Measurements from ENCODE around the gene EML1.
A peak's percentile ranks its signal among the peaks of the same experiment; 100 is the strongest.

The EML1 gene, protein sequence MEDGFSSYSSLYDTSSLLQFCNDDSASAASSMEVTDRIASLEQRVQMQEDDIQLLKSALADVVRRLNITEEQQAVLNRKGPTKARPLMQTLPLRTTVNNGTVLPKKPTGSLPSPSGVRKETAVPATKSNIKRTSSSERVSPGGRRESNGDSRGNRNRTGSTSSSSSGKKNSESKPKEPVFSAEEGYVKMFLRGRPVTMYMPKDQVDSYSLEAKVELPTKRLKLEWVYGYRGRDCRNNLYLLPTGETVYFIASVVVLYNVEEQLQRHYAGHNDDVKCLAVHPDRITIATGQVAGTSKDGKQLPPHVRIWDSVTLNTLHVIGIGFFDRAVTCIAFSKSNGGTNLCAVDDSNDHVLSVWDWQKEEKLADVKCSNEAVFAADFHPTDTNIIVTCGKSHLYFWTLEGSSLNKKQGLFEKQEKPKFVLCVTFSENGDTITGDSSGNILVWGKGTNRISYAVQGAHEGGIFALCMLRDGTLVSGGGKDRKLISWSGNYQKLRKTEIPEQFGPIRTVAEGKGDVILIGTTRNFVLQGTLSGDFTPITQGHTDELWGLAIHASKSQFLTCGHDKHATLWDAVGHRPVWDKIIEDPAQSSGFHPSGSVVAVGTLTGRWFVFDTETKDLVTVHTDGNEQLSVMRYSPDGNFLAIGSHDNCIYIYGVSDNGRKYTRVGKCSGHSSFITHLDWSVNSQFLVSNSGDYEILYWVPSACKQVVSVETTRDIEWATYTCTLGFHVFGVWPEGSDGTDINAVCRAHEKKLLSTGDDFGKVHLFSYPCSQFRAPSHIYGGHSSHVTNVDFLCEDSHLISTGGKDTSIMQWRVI

DNA sequence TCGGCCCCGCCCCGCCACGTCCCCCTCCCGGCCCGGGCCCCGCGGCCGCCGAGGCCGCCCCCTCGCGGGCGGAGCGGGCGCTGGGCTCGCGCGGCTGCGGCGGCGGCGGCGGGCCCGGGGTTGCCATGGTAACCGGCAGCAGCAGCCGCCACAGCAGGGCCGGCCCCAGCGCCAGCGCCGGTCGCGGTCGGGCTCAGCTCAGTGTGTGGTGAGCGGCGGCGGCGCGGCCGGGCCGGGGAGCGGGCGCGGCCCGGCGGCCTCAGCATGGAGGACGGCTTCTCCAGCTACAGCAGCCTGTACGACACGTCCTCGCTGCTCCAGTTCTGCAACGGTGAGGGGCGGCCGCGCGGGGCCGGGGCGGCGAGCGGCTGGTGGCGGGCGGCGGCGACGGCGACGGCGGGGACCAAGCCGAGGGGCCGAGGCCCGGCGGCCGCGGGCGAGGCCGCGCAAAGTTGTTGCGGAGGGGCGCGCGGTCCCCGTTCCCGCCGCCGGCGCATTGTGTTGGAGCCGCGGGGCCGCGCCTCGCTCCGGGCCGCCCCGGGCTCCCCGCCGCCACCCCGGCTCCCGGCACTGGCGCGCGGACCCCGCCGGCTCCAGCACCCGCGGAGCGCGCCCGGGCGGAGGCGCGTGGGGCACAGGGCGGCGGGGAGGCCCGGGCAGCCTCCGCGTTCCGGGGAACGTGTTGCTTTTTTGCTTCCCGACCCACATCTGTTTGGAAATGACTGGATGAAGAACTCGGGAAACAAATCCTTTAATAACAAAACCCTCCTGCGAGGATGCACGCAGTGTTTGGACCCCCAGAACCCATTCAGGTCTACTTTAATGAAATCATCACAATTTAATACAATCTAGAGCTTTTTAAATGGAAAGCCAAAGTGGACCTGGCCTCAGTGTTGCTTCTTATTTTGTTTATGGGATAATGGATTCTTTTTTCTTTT, at the start of gene EML1:
Gene EML1, plus strand, starts transcription at position 201 of the 938 bp plus-strand sequence. Its CDS starts 64 bp downstream, at position 265.
- DNase-seq, result peak; percentile 76

DNA sequence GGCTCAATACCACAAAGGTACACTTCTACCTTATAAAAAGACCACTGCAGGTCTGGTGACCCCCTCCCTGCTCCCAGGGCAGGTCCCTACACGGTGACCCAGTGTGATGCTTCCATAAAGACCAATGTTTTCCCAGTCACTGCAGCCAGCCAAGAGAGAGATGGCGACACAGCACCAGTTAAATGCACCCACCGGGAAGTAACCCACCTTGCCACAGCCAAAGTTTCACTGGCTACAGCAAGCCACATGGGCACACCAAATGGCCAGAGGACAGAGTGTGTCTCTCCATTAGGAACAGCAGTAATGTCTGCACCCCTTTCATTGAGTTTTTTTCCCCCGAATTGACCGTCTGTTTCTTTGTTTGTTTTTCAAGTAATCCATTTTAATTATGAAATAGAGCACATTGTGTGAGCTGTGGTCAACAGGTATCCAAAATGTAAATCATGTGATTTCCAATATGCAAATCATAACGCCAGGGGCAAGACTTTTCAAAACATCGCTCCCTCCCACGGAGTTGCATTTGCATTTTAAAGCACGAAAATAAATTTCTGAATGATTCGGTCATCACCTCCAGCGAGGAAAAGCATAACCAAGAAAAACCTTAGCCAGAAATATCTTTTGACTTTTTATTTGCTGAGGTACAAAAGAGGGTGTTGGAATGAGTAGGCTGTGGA, 48.9 kb upstream of the EML1 start:
- no peak for DNase-seq

DNA sequence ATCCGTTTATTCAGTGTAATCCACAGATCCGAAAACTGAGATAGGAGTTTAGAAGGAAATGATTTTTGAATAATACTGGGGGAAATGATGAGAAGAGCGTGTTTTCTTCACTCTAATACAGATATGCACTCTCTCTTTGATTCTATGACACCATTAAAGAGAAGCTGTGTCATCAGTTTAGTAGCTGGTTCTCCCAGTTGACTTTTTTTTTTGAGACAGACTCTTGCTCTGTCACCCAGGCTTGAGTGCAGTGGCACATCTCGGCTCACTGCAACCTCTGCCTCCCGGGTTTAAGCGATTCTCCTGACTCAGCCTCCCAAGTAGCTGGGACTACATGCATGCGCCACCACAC, 48.4 kb upstream of the EML1 start:
- no peak for DNase-seq

DNA sequence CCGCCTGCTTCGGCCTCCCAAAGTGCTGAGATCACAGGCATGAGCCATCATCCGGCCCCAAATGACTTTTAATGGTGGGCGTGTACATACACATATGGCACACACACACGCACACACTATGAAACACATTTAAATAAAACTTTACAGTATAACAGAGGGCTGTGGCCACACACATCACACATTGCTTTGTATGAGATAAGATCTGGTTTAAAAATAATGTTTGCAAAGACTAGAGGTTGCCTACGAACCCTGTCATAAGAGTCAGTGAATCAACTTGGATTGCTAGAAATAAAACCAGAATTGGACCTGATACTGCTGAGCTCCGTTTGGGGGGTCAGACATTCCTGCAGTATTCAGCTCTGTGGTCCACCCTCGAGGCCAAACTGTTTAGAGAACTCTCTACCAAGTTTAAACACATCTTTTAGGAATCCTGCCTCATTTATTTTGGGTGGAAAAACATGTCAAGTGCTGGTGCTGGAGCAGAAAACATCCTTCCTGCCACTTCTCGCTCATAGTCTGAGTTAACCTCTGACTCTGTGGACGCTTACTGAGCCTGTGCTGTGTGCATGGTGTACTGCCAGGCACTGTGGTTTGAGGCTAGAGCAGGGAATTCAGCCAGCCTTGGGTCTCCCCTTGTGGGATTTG, 47.8 kb upstream of the EML1 start:
- no peak for DNase-seq

DNA sequence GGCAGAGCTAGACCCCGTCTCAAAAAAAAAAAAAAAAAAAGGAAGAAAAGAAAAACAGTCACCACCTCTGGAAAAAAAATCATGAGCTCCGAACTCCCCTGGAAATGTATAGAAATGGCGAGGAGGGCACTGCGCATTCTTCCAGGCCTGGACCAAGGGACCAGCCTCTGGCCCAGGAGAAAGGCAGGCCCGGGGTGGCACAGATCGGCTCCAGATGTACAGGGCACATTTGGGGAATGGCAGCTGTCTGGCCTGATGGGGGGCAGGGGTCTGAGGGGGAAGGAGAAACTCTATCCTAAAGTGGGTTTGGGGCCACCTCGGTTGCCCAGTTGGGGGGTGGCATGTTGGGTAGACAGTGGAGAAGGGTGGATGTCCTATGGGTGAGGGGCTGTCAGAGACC, 46.0 kb upstream of the EML1 start:
- no peak for DNase-seq

DNA sequence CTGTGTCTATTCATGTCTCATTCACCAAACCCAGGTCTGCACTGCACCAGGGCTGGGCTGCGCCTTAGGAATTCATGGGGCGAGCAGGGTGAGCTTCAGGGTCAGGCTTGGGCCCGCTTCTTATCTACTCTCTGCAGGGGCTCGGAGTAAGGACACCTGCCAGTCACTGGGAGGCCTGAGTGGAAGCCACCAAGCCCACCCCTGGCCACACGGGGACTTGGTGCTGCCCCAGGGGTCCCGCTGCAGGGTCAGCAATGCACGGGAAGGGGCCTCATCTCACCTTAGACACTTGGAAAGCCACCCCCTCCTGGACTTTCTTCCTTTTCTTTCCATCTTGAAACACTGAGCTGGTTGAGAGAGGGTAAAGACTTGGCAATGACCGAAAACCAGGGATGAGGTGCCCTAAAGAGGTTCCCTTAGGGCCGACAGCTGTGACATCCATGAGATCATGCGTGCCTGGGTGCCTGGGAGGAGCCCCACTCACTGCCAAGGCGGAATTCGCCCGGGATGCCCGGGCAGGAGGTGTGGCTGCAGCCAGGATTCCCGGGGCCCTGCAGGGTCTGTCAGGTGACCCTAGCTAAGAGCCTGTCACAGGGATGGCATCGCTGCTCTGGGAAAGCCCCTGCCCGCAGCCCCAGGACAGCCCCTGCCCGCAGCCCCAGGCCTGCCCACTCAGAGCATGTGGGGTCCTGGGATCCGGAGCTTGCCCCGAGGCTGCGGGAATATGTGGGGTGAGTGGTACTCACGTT, 45.5 kb upstream of the EML1 start:
- DNase-seq, result no peak

DNA sequence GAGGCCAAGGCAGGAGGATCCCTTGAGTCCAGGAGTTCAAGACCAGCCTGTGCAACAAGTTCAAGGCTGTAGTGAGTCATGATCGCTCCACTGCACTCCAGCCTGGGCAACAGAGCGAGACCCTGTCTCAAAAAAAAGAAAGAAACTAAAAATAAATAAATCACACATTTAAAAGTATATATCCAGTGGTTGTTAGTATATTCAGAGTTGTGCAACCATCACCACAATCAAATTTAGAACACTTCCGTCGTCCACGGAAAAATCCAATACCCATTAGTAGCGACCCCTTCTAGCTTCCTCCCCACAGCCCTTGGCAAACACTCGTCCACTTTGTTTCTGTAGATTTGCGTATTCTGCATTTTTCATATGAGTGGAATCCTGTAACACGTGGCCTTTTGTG, 44.7 kb upstream of the EML1 start:
- DNase-seq, result no peak

DNA sequence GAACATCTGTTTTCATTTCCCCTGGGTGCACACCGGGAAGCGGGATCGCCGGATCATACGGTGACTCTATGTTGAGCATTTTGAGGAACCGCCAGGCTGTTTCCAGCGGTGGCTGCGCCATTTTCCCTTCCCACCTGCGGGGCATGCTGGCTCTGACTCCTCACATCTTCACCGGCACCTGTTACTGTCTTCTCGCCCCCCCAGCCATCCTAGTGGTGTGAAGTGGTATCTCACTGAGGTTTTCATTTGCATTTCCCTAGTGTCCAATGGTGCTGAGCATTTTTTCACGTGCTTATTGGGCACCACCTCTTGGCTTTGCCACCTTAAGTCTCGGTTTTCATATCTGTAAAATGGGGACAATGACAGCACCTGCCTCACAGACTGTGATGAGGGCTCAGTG, 44.1 kb upstream of the EML1 start:
- peak; percentile 19 for DNase-seq

DNA sequence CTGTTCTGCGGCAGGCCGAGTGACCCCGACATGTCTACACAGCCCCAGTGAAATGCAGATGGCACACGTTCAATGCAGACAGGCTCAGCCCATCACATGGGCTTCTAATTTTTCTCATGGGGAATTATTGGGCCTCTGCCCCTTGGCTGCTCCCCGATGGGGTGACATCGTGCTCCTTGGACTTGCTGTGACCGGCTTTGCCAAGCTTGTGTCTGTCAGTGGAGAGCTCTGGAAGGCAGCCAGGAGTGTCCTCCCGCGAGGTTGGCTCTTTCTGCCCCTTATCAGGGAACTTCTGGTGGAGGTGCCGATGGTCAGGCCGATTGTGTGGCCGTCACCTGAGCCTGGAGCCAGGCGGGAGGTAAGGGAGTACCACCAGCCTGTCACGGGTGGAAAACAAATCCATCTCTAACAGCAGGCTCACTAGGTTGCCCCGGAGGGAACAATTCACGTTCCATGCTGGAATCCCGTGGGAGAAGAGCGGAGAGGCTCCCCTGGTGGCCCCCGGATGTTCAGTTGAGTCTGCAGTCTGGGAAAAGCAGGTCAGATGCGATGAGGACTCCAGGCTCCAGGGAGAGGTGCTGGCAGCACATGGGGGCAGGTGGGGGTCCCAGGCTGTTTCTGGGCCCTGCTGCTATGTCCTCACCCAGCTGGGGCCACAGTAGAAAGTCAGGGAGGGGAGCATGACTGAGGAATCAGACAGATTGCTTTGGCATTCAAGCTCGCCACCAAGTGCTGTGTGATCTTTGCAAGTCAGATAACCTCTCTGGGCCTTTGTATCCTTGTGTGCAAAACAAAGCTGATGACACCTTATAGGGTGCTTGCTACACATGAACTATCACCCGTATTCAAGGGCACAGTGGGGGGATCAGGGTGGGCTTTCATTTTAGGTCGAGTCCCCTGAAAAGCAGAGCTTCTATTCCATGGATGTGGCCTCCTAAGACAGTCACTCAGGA, 43.2 kb upstream of the EML1 start:
- DNase-seq, result no peak

DNA sequence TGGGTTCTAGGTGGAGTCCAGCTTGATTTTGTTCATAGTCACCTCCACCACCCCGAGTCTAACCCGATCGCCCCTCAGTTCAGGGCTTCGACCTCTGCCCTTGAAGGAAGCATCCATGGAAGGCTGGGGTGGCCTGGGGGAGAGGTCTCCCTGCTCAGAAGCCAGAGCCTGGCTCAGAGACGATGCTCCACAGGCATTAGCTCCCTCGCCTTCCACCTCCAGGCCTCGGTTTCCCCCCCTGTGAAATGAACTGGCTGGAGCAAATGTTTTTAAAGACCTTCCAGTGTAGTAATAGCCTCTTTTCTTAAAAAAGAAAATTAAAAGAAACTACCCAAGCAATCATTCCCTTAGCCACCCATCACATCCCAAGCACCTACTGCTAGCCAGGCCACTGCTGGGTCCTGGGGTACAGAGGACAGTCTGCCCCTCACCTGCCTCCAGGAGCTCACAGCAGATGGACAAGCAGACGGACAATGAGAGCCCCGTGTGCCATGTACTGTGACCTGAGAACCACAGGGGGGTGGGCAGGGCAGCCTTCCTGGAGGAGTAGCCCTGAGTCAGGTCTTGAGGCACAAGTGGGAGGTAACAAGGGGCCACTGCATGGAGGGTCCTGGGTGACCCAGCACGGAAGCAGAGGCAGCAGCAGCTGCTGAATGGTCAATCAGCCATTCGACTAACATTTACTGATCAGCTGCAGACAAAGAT, 42.3 kb upstream of the EML1 start:
- no peak for DNase-seq

DNA sequence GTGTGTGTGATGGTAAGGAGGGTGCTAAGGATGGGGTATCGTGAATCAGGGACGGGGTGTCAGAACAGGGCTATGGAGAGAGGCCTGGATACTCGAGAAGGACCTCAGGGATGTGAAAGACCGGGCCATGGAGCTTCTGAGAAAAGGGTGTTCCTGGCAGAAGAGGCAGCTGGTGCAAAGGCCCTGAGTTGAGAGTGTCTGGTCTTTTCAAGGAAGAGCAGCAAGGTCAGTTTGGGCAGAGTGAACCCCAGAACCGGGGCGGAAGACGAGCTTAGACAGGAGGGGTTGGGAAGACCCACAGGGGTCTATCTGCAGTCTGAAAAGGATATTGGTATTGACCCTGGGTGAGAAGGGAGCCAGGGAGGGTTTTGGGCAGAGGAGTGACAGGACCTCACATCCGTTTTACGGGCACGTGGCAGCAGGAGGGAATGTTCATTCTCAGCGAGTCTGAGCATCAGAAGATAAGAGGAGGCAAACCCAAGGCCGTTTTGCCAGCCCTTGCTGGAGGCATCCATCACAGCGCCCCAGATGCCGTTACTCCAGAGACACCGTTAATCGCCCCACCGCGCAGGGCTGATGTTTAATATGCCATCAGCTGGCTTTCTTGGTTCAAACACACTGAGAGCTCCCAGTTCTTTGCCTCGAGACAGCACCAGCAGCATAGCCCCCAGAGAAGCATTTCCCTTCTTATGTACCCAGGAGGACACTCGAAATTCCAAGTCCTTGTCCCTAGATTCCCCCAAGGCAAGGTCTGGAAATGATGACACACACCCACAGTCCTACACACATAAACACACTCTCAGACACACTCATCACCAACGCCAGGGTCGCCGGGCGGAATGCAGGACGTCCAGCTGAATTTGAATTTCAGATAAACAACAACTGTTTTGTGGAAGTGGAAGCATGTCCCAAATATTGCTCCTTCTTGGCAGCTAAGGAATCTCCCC, 41.4 kb upstream of the EML1 start:
- no peak for DNase-seq

DNA sequence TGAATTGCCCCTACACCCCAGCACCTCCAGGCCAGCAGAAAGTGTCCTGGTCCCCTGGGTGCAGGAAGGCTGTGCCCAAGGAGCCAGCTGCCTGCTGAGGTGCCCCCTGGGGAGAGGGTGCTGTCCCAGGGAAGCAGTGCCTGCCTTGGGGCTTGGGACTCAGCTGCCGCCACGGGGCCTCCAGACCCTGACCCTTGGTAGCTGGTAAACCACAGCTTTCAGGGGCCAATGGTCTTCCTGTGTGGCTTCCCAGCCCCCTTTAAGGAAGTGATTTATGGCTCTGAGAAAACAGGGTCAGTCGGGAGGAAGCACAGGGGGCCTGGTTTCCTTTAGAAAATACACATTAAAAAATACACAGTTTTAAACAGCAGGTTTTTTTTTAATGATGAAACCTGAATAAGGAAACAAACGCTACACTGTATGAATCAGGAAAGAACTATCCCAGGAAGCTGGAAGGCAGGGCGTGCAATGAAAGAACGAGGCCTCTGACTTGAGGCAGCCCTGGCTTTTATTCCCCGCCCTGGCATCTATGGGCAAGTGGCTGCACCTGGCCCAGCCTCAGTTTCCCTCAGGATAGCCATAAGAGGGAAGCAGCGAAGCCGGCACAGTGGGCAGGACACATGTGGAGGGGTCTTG, 40.6 kb upstream of the EML1 start:
- no peak for DNase-seq

DNA sequence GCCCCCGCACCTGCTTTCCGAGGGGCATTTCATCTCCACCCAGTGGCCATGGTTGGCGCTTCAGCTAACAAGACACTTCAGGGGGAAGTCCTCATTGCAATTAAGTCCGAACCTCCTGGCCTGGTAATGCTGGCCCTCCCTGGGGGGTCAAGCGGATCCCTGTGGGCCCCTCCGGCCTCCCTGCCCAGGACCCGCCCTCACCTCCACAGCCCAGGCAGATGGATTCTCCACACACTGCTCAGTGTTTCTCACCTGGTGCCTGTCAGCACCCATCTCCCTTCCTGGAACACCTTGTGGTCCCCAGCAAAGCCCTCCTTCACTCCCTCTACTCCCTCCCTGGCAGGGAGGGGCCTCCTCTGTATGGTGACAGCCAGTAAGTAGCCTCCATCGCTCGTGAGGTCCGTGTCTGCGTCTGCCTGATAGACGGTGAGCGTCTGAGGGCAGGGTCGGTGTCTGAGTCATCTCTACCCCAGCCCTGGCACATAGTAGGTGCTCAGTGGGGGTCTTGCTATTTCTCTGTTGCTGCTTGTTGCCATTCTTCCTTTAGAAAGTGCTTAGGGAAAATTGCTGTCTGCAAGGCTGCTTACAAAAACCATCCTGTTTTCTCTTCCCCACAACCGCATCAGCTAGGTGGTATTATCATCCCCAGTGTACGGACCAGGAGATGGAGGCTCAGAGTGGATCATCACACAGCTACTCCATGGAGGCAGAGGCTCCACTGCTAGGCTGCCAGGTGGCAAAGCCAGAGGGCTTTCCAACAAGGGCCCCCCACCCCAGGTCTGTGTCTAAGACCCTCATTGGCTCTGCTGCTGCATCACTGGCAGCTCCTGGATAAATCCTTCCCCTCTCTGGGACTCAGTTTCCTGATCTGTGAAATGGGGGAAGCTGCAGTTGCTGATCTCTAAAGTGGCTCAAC, 39.7 kb upstream of the EML1 start:
- no peak for DNase-seq

DNA sequence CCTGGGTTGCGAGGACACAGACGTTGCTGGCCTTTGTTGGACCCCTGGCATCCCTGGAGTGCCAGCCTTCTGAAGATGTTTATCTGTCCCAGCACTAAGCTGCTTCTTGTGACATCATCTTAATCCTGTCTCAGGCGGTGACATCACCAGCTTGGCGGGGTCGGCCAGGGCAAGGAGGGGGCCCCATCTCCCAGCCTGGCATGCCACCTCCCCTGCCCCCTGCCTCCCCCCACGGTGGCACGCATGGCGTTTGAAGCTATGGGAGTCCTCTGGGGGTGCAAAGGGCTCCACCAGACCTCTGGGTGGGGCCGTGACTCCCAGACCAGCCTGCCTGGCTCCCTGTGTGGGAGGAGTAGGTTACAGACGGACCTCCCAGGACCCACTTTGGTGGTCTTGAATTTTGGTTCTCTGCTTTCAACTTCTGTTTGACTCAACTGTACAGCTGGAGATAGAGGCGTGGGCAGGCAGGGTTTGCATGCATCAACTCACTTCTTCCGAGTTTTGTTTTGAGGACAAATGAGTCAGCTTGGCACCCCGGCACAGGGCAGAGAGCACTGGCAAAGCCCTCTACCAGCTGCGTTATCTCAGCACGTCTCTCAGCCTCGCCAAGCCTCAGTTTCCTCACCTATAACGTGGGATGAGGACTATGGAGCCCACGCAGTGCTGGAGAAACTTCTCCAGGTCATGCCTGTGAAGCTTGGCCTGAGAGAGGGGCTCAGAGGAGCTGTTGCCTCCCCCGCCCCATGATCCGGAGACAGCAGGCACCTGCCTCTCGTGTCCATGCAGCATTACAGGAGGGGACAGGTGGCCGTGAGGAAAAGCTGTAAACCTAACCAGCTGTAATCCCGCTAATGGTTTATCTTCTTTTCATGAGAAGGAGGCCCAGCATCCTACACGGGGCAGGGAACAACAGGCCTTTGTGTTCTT, 38.8 kb upstream of the EML1 start:
- peak; percentile 36 for DNase-seq

DNA sequence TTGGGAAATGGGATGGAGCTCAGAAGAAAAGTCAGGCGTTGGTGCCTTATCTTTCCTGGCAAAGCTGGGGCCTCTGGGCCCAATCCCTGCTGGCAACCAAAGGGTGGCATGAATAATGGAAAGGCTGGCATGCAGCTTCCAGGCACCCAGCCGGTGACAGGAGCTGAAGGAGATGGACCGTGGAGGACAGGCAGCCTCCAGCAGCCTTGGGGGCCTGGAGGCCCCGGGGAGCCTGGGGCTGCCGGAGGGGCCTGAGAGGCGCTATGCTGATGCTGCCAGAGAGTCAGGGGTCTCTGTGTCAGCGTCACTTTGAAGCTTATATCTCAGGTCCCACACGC, 38.2 kb upstream of the EML1 start:
- DNase-seq, result no peak

Measured in activated CD4-positive, alpha-beta T cell treated with anti-CD3 and anti-CD28 coated beads for 48 hours (primary cell).